ENCODE data around the gene FAM227A. TPM values are rescaled to one million over a fixed set of nuclear protein-coding genes. Genes with fewer than 3 reads are reported as not detected.

Gene FAM227A
- total and polyA plus RNA-seq, 2 donors (not counting 3 experiments of a cell fraction or from before 2014, with no cell fraction given): 0.58 to 1.9 TPM

- no peaks in the 10 kb centered on the region for H3K27me3 ChIP-seq (ENCODE audit: control insufficient read depth in 2 of 2, insufficient read depth in 2 of 2, low read length in 2 of 2)
- ChIA-PET POLR2A (interaction anchor here (0.6 kb wide), 1 partner anchor 141 kb away, joined by 3 read pairs; no protein-coding TSS in a partner anchor), CTCF (interaction anchor here (7.3 kb wide), 1 partner anchor 12 kb away, joined by 59 read pairs; the partner anchor contains the start of gene TOMM22)
- H3K9ac ChIP-seq (replicated peaks; ENCODE audit: extremely low read depth, insufficient read depth, low read length): peak overlapping the region; percentile 5
- H3K4me1 ChIP-seq (ENCODE audit: control insufficient read depth, extremely low read depth, insufficient read depth, low read length): peaks cover 60% of the 10 kb centered on the region
- DNase-seq (ENCODE audit: low read depth, low spot score) (peak; percentile 37), FAIRE-seq (no peak)
- H2AFZ ChIP-seq (ENCODE audit: low read depth, low read length): no peak overlapping the region
- H3K9me1 ChIP-seq (replicated peaks; ENCODE audit: control insufficient read depth, extremely low read depth, insufficient read depth, low read length): no peaks in the 10 kb centered on the region
- no peak overlapping the region for H3K4me3 ChIP-seq (replicated peaks in 1 of 3; ENCODE audit: insufficient read depth in 1 of 3, low read depth in 1 of 3, low read length in 3 of 3)
- BruUV-seq (replicated peaks): no TSS peak
- dilution Hi-C loops (cut with MboI; ENCODE audit: extremely low pct_ligation_motif_present, low sequenced_read_pairs) (no loop called here), intact Hi-C loops (cut with micrococcal nuclease) (no loop called here)
- peaks cover 7 to 13% of the 10 kb centered on the region in 2 experiments for H3K36me3 ChIP-seq (ENCODE audit: control insufficient read depth in 2 of 2, extremely low read depth in 1 of 2, insufficient read depth in 2 of 2, low read length in 2 of 2)
- H3K9me3 ChIP-seq (replicated peaks; ENCODE audit: control insufficient read depth, insufficient read depth, low read length): no peaks in the 10 kb centered on the region
- peak overlapping the region; percentile 51 for H3K4me2 ChIP-seq (ENCODE audit: insufficient read depth, low read length)
- H4K20me1 ChIP-seq (replicated peaks; ENCODE audit: control insufficient read depth, extremely low read depth, insufficient read depth, low read length): peaks cover 2% of the 10 kb centered on the region
- TF ChIP-seq MYC (IDR thresholded peaks at IDR 0.05; ENCODE audit: low read depth, low read length): no peak
- TF ChIP-seq JUN (IDR thresholded peaks at IDR 0.05; ENCODE audit: borderline replicate concordance, insufficient read depth, insufficient read length, low read depth): peak; percentile 47
- no peak for TF ChIP-seq MAX (IDR thresholded peaks at IDR 0.05; ENCODE audit: insufficient read depth, insufficient read length)
- no peak for TF ChIP-seq FOS (IDR thresholded peaks at IDR 0.05; ENCODE audit: borderline replicate concordance, insufficient read depth, low read length)
- TF ChIP-seq GATA2 (IDR thresholded peaks at IDR 0.05; ENCODE audit: insufficient read depth, insufficient read length, low read depth, low read length): peak; percentile 75
- peak; percentile 26 for TF ChIP-seq POLR2AphosphoS5 (IDR thresholded peaks at IDR 0.05; ENCODE audit: insufficient read depth, low read depth, low read length)
- TF ChIP-seq POLR2A (IDR thresholded peaks at IDR 0.05; ENCODE audit: low read depth, low read length): no peak
- no peak for TF ChIP-seq CTCF (IDR thresholded peaks at IDR 0.05; ENCODE audit: extremely low read depth in 1 of 2, insufficient read depth in 1 of 2, low read depth in 1 of 2, low read length in 2 of 2)
- TF ChIP-seq EZH2 (IDR thresholded peaks at IDR 0.05; ENCODE audit: borderline replicate concordance, low read depth, low read length, severe bottlenecking): no peak
- peak overlapping the region; percentile 69 for H3K27ac ChIP-seq (ENCODE audit: insufficient read depth, low read depth, low read length)
- H3K79me2 ChIP-seq (ENCODE audit: control insufficient read depth, insufficient read depth, low read length): peaks cover 78% of the 10 kb centered on the region
Observed at GRCh38 chr22:38694940-38695339, 38.7 kb upstream of the FAM227A start.

All from endothelial cell of umbilical vein (primary cell).